ENCODE results near the gene NUBP2. TPM values are rescaled to one million over a fixed set of nuclear protein-coding genes. Genes with fewer than 3 reads are reported as not detected.

Gene NUBP2
- total and polyA plus RNA-seq, 10 of the 15 experiments (the other 5 are each of a cell fraction or from before 2014, with no cell fraction given), result 1.9 to 129 (median 51.7) TPM

- TF ChIP-seq SKIL (IDR thresholded peaks at IDR 0.05; ENCODE audit: low read depth, poor library complexity, severe bottlenecking), result no peak
- TF ChIP-seq DPF2 (IDR thresholded peaks at IDR 0.05), result no peak
- TF ChIP-seq IRF3 (IDR thresholded peaks at IDR 0.05), result no peak
Observed at GRCh38 chr16:1821861-1822611, 39.3 kb downstream of the NUBP2 start (continued).

- FAIRE-seq, result no peak
- H3K4me2 ChIP-seq (ENCODE audit: control insufficient read depth, insufficient read depth), result no peak overlapping the region
- H3K27ac ChIP-seq (ENCODE audit: control insufficient read depth, insufficient read depth), result no peak overlapping the region
- no peaks in the 10 kb centered on the region for H4K20me1 ChIP-seq (ENCODE audit: control insufficient read depth, insufficient read depth)
- H3K36me3 ChIP-seq (ENCODE audit: control insufficient read depth in 2 of 2, insufficient read depth in 2 of 2, low read length in 1 of 2), result no peaks in the 10 kb centered on the region
- no peak for DNase-seq (ENCODE audit: low read depth, low spot score)
- in situ Hi-C loops (cut with MboI), result no loop called here
- no TSS peak for BruUV-seq (replicated peaks)
- ChIA-PET POLR2A (interaction anchor here (0.6 kb wide), 1 partner anchor 34 kb away, joined by 8 read pairs; no protein-coding TSS in a partner anchor), SMC1A (ENCODE audit: uncharacterized antibody, unreplicated experiment) (interaction anchor here (0.8 kb wide), 1 partner anchor 402 kb away, joined by 3 read pairs; no protein-coding TSS in a partner anchor), RAD21 (ENCODE audit: unreplicated experiment) (no interaction called here), CTCF (no interaction called here)
- H3K4me1 ChIP-seq (ENCODE audit: control insufficient read depth, insufficient read depth, low read length), result no peaks in the 10 kb centered on the region
- H3K4me3 ChIP-seq, result no peak overlapping the region
- no peaks in the 10 kb centered on the region for H3K9me3 ChIP-seq (replicated peaks; ENCODE audit: control insufficient read depth, insufficient read depth, low read length)
- H2AFZ ChIP-seq (ENCODE audit: control insufficient read depth, low read depth, low read length), result no peak overlapping the region
- intact Hi-C loops (cut with micrococcal nuclease; ENCODE audit: unreplicated experiment), result no loop called here
- no peak overlapping the region for H3K9ac ChIP-seq (ENCODE audit: control insufficient read depth, insufficient read depth, low read length)
- WGBS (ENCODE audit: insufficient coverage, insufficient replicate concordance, low lambda C conversion rate, missing lambda C conversion rate), result 89% methylated on average over 16 of the region's 16 CpGs
- H3K27me3 ChIP-seq (replicated peaks in 1 of 2; ENCODE audit: control insufficient read depth in 2 of 2, insufficient read depth in 2 of 2, low read length in 1 of 2), result no peaks in the 10 kb centered on the region
- H3K79me2 ChIP-seq (ENCODE audit: control insufficient read depth, insufficient read depth, low read length), result peaks cover 8% of the 10 kb centered on the region
- no peak for ATAC-seq
- TF ChIP-seq FOS (IDR thresholded peaks at IDR 0.05; ENCODE audit: borderline replicate concordance, extremely low read depth, insufficient read length) (no peak), HDAC6 (IDR thresholded peaks at IDR 0.05; ENCODE audit: unreplicated experiment) (no peak), RAD21 (IDR thresholded peaks at IDR 0.05; ENCODE audit: insufficient read depth, low read depth, low read length) (no peak), KDM1A (IDR thresholded peaks at IDR 0.05; ENCODE audit: borderline replicate concordance) (no peak), POLR2AphosphoS2 (IDR thresholded peaks at IDR 0.05; ENCODE audit: low read depth, low read length) (no peak), RCOR1 (conservative IDR thresholded peaks at IDR 0.05; ENCODE audit: low read depth, low read length) (no peak), PAX5 (IDR thresholded peaks at IDR 0.05; ENCODE audit: borderline replicate concordance, low read depth, low read length) (no peak), BHLHE40 (IDR thresholded peaks at IDR 0.05; ENCODE audit: borderline replicate concordance in 1 of 2, low read depth in 2 of 2, low read length in 1 of 2) (no peak), SUPT20H (IDR thresholded peaks at IDR 0.05; ENCODE audit: borderline replicate concordance, control insufficient read depth, low read depth, low read length) (no peak), EGR1 (IDR thresholded peaks at IDR 0.05; ENCODE audit: borderline replicate concordance in 1 of 2, low read depth in 2 of 2, low read length in 2 of 2) (no peak), ZNF687 (IDR thresholded peaks at IDR 0.05) (no peak)
Observed at GRCh38 chr16:1822801-1823200, 40.0 kb downstream of the NUBP2 start.
